GM12892 (cell line): ENCODE measurements around the gene ZNF77.

Experiments used
- POLR2A ChIP-seq: IDR thresholded peaks from 2 replicates; pipeline ENCODE4 v1.6.1; 2011; ENCODE audit warnings: low read depth, low read length, control low read depth
- POLR2AphosphoS5 ChIP-seq: IDR thresholded peaks from 2 replicates; pipeline ENCODE4 v1.6.1; 2011; ENCODE audit warnings: low read depth, low read length, control low read depth
- TAF1 ChIP-seq: IDR thresholded peaks from 2 replicates; pipeline ENCODE4 v1.6.1; 2011; ENCODE audit warnings: low read depth, mild to moderate bottlenecking, control low read depth, low read length, borderline replicate concordance

DNA sequence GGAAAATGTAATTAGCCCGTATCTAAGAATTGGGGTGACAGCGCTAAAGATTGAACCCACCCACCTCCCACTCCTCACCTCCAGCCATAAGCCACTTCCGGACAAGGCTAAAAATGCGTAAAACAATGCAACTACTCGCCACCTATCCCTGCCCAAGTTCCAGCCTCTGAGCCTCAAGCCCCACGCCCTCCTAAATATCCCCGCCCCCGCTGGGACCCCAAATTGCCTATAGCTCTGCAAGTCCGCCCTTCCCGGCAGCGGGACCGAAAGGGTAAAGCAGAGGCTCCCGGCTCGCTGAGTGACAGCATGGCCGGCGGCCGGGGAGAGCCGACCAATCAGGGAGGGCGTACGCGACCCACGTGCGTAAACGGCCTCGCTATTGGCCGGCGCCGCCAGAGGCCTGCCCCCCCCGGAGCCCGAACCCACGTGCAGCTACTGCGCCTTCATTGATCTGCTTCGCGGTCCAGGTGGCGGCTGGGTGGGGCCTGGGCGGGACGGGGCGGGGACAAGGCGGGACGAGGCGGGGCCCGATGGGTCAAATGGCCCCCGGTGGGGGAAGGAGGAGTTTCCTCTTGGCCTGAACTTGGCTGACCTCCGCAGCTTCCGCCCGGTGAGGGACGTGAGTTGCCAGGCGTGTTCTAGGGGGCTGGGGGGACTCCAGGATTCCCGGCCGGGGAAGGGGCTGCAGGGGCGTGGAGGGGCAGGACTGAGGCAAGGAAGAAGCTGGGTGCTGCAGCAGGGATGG lies 32.4 kb upstream of the ZNF77 start, which contains the start of gene TLE6:
- peak; percentile 50; the same call in 1 of the 2 replicates for TF ChIP-seq POLR2AphosphoS5
- TF ChIP-seq POLR2A: peak; percentile 75; the same call in 1 of the 2 replicates
- TF ChIP-seq TAF1: 0 out of 2 replicates have a peak, but pooled peaks have one; percentile 25
